ENCODE results near the gene ATP5PD. TPM values are rescaled to one million over a fixed set of nuclear protein-coding genes. Genes with fewer than 3 reads are reported as not detected.

Gene ATP5PD
- polyA plus RNA-seq, 1 donor from 2014 or later = 241 TPM

GRCh38 chr17:75067856-75068255 lies 21.1 kb upstream of the ATP5PD start:
- H3K9me3 Mint-ChIP-seq = no peaks in the 10 kb centered on the region
- peak overlapping the region in 1 of 4 donors; percentile 39 for H3K4me3 Mint-ChIP-seq
- peaks cover 0 to 8% (median 4%) of the 10 kb centered on the region in 3 donors for H3K4me1 Mint-ChIP-seq
- H3K27me3 Mint-ChIP-seq = no peaks in the 10 kb centered on the region
- no peak overlapping the region for H3K27ac Mint-ChIP-seq
- H3K36me3 Mint-ChIP-seq = peaks cover 2% of the 10 kb centered on the region

- Mint-ChIP-seq H3K4me3 (no peak overlapping the region), H3K36me3 (peaks cover 4% of the 10 kb centered on the region), H3K27ac (no peak overlapping the region), H3K9me3 (no peaks in the 10 kb centered on the region), H3K27me3 (no peaks in the 10 kb centered on the region), H3K4me1 (peaks cover 0 to 6% (median 4%) of the 10 kb centered on the region in 3 donors)
Observed at GRCh38 chr17:75065562-75066151, 18.9 kb upstream of the ATP5PD start.

- Mint-ChIP-seq H3K36me3 (peaks cover 4% of the 10 kb centered on the region), H3K27me3 (no peaks in the 10 kb centered on the region), H3K4me3 (no peak overlapping the region), H3K27ac (no peak overlapping the region), H3K9me3 (no peaks in the 10 kb centered on the region), H3K4me1 (peaks cover 0 to 6% (median 4%) of the 10 kb centered on the region in 3 donors)
Observed at GRCh38 chr17:75064867-75065561, 18.2 kb upstream of the ATP5PD start.

- Mint-ChIP-seq H3K36me3 (peaks cover 4% of the 10 kb centered on the region), H3K4me1 (peaks cover 0 to 6% (median 0%) of the 10 kb centered on the region in 3 donors), H3K9me3 (no peaks in the 10 kb centered on the region), H3K27me3 (no peaks in the 10 kb centered on the region), H3K27ac (no peak overlapping the region), H3K4me3 (no peak overlapping the region)
Observed at GRCh38 chr17:75064460-75064859, 17.7 kb upstream of the ATP5PD start.

- Mint-ChIP-seq H3K36me3 (peaks cover 4% of the 10 kb centered on the region), H3K4me1 (peaks cover 0 to 6% (median 0%) of the 10 kb centered on the region in 3 donors), H3K27me3 (no peaks in the 10 kb centered on the region), H3K27ac (no peak overlapping the region), H3K4me3 (no peak overlapping the region), H3K9me3 (no peaks in the 10 kb centered on the region)
Observed at GRCh38 chr17:75064040-75064439, 17.3 kb upstream of the ATP5PD start.

GRCh38 chr17:75063626-75064025 lies 16.9 kb upstream of the ATP5PD start:
- no peak overlapping the region for H3K4me3 Mint-ChIP-seq
- H3K27ac Mint-ChIP-seq = no peak overlapping the region
- H3K9me3 Mint-ChIP-seq = no peaks in the 10 kb centered on the region
- H3K27me3 Mint-ChIP-seq = no peaks in the 10 kb centered on the region
- H3K4me1 Mint-ChIP-seq = peaks cover 0 to 5% (median 0%) of the 10 kb centered on the region in 3 donors
- peaks cover 4% of the 10 kb centered on the region for H3K36me3 Mint-ChIP-seq

- Mint-ChIP-seq H3K36me3 (peaks cover 4% of the 10 kb centered on the region), H3K9me3 (no peaks in the 10 kb centered on the region), H3K4me3 (no peak overlapping the region), H3K27me3 (no peaks in the 10 kb centered on the region), H3K27ac (no peak overlapping the region), H3K4me1 (peaks cover 0 to 5% (median 0%) of the 10 kb centered on the region in 3 donors)
Observed at GRCh38 chr17:75063201-75063600, 16.4 kb upstream of the ATP5PD start.

- peaks cover 4% of the 10 kb centered on the region for H3K36me3 Mint-ChIP-seq
Observed at GRCh38 chr17:75061618-75062017, 14.8 kb upstream of the ATP5PD start.

GRCh38 chr17:75061055-75061438 lies 14.3 kb upstream of the ATP5PD start:
- Mint-ChIP-seq H3K27ac (no peak overlapping the region), H3K4me1 (peaks cover 0 to 2% (median 0%) of the 10 kb centered on the region in 3 donors), H3K27me3 (no peaks in the 10 kb centered on the region), H3K4me3 (no peak overlapping the region), H3K9me3 (no peaks in the 10 kb centered on the region), H3K36me3 (peaks cover 4% of the 10 kb centered on the region)

More at GRCh38 chr17:75061618-75062017, 14.8 kb upstream of the ATP5PD start:
- H3K27me3 Mint-ChIP-seq = no peaks in the 10 kb centered on the region
- H3K4me1 Mint-ChIP-seq = peaks cover 0 to 2% (median 0%) of the 10 kb centered on the region in 3 donors
- H3K4me3 Mint-ChIP-seq = no peak overlapping the region
- H3K27ac Mint-ChIP-seq = no peak overlapping the region
- H3K9me3 Mint-ChIP-seq = no peaks in the 10 kb centered on the region

GRCh38 chr17:75060434-75061054 lies 13.8 kb upstream of the ATP5PD start:
- peaks cover 4% of the 10 kb centered on the region for H3K36me3 Mint-ChIP-seq
- no peak overlapping the region for H3K27ac Mint-ChIP-seq
- H3K27me3 Mint-ChIP-seq = no peaks in the 10 kb centered on the region
- H3K9me3 Mint-ChIP-seq = no peaks in the 10 kb centered on the region
- no peak overlapping the region for H3K4me3 Mint-ChIP-seq
- H3K4me1 Mint-ChIP-seq = no peaks in the 10 kb centered on the region

- no peaks in the 10 kb centered on the region for H3K9me3 Mint-ChIP-seq
Observed at GRCh38 chr17:75059369-75060345, 12.9 kb upstream of the ATP5PD start.

GRCh38 chr17:75051941-75052340 lies 5.2 kb upstream of the ATP5PD start:
- H3K36me3 Mint-ChIP-seq = no peaks in the 10 kb centered on the region
- no peaks in the 10 kb centered on the region for H3K27me3 Mint-ChIP-seq
- no peak overlapping the region for H3K4me3 Mint-ChIP-seq
- no peaks in the 10 kb centered on the region for H3K9me3 Mint-ChIP-seq
- H3K27ac Mint-ChIP-seq = no peak overlapping the region
- H3K4me1 Mint-ChIP-seq = peaks cover 9 to 14% (median 12%) of the 10 kb centered on the region in 3 donors

More at GRCh38 chr17:75059369-75060345, 12.9 kb upstream of the ATP5PD start:
- no peak overlapping the region for H3K4me3 Mint-ChIP-seq
- peak overlapping the region in 1 of 3 donors; percentile 82 for H3K27ac Mint-ChIP-seq
- H3K4me1 Mint-ChIP-seq = no peaks in the 10 kb centered on the region
- H3K36me3 Mint-ChIP-seq = peaks cover 4% of the 10 kb centered on the region
- H3K27me3 Mint-ChIP-seq = no peaks in the 10 kb centered on the region

- no peaks in the 10 kb centered on the region for H3K27me3 Mint-ChIP-seq
- H3K4me1 Mint-ChIP-seq = peaks cover 17 to 20% (median 17%) of the 10 kb centered on the region in 3 donors
- no peaks in the 10 kb centered on the region for H3K36me3 Mint-ChIP-seq
- no peaks in the 10 kb centered on the region for H3K9me3 Mint-ChIP-seq
- H3K27ac Mint-ChIP-seq = no peak overlapping the region
- H3K4me3 Mint-ChIP-seq = peak overlapping the region in 3 of 4 donors; percentile 28 to 87 (median 82)
Observed at GRCh38 chr17:75049706-75050105, 2.9 kb upstream of the ATP5PD start.

- Mint-ChIP-seq H3K4me1 (peaks cover 17 to 20% (median 17%) of the 10 kb centered on the region in 3 donors), H3K4me3 (peak overlapping the region in 1 of 4 donors; percentile 87), H3K27me3 (no peaks in the 10 kb centered on the region), H3K36me3 (no peaks in the 10 kb centered on the region), H3K27ac (peak overlapping the region in 1 of 3 donors; percentile 47), H3K9me3 (no peaks in the 10 kb centered on the region)
Observed at GRCh38 chr17:75049057-75049456, 2.3 kb upstream of the ATP5PD start.

Data from IgD-negative memory B cell (primary cell).